ENCODE data around the gene BDKRB1. TPM values are rescaled to one million over a fixed set of nuclear protein-coding genes. Genes with fewer than 3 reads are reported as not detected.

BDKRB1 gene
- total RNA-seq, 1 experiment from 2014 or later, result not detected

- H4K91ac ChIP-seq (ENCODE audit: insufficient read length, low read depth, low read length), result no peak overlapping the region
- H2BK12ac ChIP-seq (ENCODE audit: insufficient read length, low read depth, low read length), result no peak overlapping the region
- H3K56ac ChIP-seq (ENCODE audit: insufficient read length, low read depth, low read length), result no peak overlapping the region
- no peak overlapping the region for H3T11ph ChIP-seq (ENCODE audit: low read length)
- no peaks in the 10 kb centered on the region for H3K27me3 ChIP-seq (ENCODE audit: insufficient read depth, low read length)
- peak overlapping the region in 1 of 2 experiments; percentile 52; a peak in 1 of 5 replicates for H3K4me3 Mint-ChIP-seq
- no peak overlapping the region for H2BK20ac ChIP-seq (ENCODE audit: low read depth, low read length, poor library complexity, severe bottlenecking)
- no peak overlapping the region for H3K27ac ChIP-seq (ENCODE audit: insufficient read length, low read depth, low read length)
- no peaks in the 10 kb centered on the region for H3K9me3 Mint-ChIP-seq
- H3K4me1 Mint-ChIP-seq, result peaks cover 14 to 19% of the 10 kb centered on the region in 2 experiments
- no peak for DNase-seq
- H2BK15ac ChIP-seq (ENCODE audit: low read depth, low read length), result no peak overlapping the region
- no peak overlapping the region for H4K5ac ChIP-seq (ENCODE audit: insufficient read length, low read depth, low read length)
- TF ChIP-seq CTCF (conservative IDR thresholded peaks at IDR 0.05), result no peak
- no peak overlapping the region for H4K8ac ChIP-seq (replicated peaks; ENCODE audit: insufficient read length, low read depth, low read length)
- peak overlapping the region; percentile 47 for H3K18ac ChIP-seq (ENCODE audit: insufficient read length, low read depth, low read length)
- H2BK120ac ChIP-seq (ENCODE audit: low read depth, low read length, poor library complexity, severe bottlenecking), result no peak overlapping the region
- no peak overlapping the region for H3K23ac ChIP-seq (ENCODE audit: insufficient read length, low read depth, low read length)
- peaks cover 1% of the 10 kb centered on the region; the same call in 1 of the 2 replicates for H3K27me3 Mint-ChIP-seq (ENCODE audit: low read depth)
- H2AK5ac ChIP-seq (ENCODE audit: insufficient read length, low read length), result no peak overlapping the region
- peaks cover 6% of the 10 kb centered on the region for H3K4me1 ChIP-seq (ENCODE audit: insufficient read depth, low read length)
- no peaks in the 10 kb centered on the region for H3K23me2 ChIP-seq (ENCODE audit: insufficient read length, low read depth, low read length, poor library complexity, severe bottlenecking)
- no peaks in the 10 kb centered on the region for H3K36me3 Mint-ChIP-seq (ENCODE audit: insufficient read depth in 1 of 3, low read depth in 3 of 3)
- H3K27ac Mint-ChIP-seq, result peak overlapping the region in 2 of 3 experiments; percentile 22 to 38; a peak in 3 of 7 replicates
- no peak overlapping the region for H2BK5ac ChIP-seq (ENCODE audit: insufficient read length, low read length)
- no peak overlapping the region for H2AFZ ChIP-seq (ENCODE audit: low read length)
- H3K14ac ChIP-seq (ENCODE audit: insufficient read depth, low read length), result no peak overlapping the region; the same call in 1 of the 2 replicates
- no peaks in the 10 kb centered on the region for H3K79me2 ChIP-seq (ENCODE audit: insufficient read depth, low read length)
- H3K4ac ChIP-seq (ENCODE audit: low read depth, low read length), result no peak overlapping the region
- WGBS (ENCODE audit: extremely low coverage, insufficient read length, low lambda C conversion rate), result no CpG with 5 or more reads among the region's 4 CpGs
- H3K9ac ChIP-seq (ENCODE audit: extremely low read depth, insufficient read length, low read length), result no peak overlapping the region
- no peak overlapping the region for H3K4me2 ChIP-seq (ENCODE audit: insufficient read depth, insufficient read length, low read length)
- H3K79me1 ChIP-seq (ENCODE audit: insufficient read depth, low read depth, low read length, poor library complexity, severe bottlenecking), result no peaks in the 10 kb centered on the region
- H3K9me3 ChIP-seq (ENCODE audit: control insufficient read depth, low read depth, low read length), result no peaks in the 10 kb centered on the region
- no peaks in the 10 kb centered on the region for H4K20me1 ChIP-seq (ENCODE audit: control insufficient read depth, insufficient read depth, insufficient read length)
Observed at GRCh38 chr14:96235426-96235825, 20.6 kb upstream of the BDKRB1 start.

All from H9 (cell line).